ENCODE results near the gene MUC4. TPM values are rescaled to one million over a fixed set of nuclear protein-coding genes. Genes with fewer than 3 reads are reported as not detected.

MUC4 gene
- total RNA-seq, 1 experiment from 2014 or later: not detected

GRCh38 chr3:195762611-195763010 is 49.1 kb downstream of the MUC4 start:
- TF ChIP-seq EZH2 (IDR thresholded peaks at IDR 0.05; ENCODE audit: low read length, unreplicated experiment): no peak
- no peak for TF ChIP-seq EZH2phosphoT487 (IDR thresholded peaks at IDR 0.05; ENCODE audit: borderline replicate concordance, low read length)
- TF ChIP-seq, protein P1, sequence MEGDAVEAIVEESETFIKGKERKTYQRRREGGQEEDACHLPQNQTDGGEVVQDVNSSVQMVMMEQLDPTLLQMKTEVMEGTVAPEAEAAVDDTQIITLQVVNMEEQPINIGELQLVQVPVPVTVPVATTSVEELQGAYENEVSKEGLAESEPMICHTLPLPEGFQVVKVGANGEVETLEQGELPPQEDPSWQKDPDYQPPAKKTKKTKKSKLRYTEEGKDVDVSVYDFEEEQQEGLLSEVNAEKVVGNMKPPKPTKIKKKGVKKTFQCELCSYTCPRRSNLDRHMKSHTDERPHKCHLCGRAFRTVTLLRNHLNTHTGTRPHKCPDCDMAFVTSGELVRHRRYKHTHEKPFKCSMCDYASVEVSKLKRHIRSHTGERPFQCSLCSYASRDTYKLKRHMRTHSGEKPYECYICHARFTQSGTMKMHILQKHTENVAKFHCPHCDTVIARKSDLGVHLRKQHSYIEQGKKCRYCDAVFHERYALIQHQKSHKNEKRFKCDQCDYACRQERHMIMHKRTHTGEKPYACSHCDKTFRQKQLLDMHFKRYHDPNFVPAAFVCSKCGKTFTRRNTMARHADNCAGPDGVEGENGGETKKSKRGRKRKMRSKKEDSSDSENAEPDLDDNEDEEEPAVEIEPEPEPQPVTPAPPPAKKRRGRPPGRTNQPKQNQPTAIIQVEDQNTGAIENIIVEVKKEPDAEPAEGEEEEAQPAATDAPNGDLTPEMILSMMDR (conservative IDR thresholded peaks at IDR 0.05; ENCODE audit: low read depth, low read length): no peak
- Histone ChIP-seq H4K20me1 (ENCODE audit: low read length) (no peaks in the 10 kb centered on the region), H3F3A (ENCODE audit: low read length, unreplicated experiment) (no peaks in the 10 kb centered on the region), H3K4me3 (ENCODE audit: low read length) (no peak overlapping the region), H3K27ac (ENCODE audit: low read length) (no peak overlapping the region), H3K36me3 (ENCODE audit: low read depth, low read length) (no peaks in the 10 kb centered on the region), H3K79me2 (ENCODE audit: low read length) (no peaks in the 10 kb centered on the region), H3K27me3 (ENCODE audit: low read length) (peaks cover 13% of the 10 kb centered on the region; the same call in 1 of the 2 replicates), H3K9me3 (ENCODE audit: low read length) (no peaks in the 10 kb centered on the region), H3K4me1 (ENCODE audit: insufficient read depth, low read length) (no peaks in the 10 kb centered on the region), H3K9ac (ENCODE audit: low read length) (no peak overlapping the region), H3K9me2 (replicated peaks; ENCODE audit: low read length) (no peaks in the 10 kb centered on the region), H2AFZ (ENCODE audit: low read length) (no peak overlapping the region), H3K4me2 (ENCODE audit: low read length) (no peak overlapping the region)
- CTCF ChIA-PET: no interaction called here
- intact Hi-C loops (cut with micrococcal nuclease): no loop called here
- BruUV-seq (replicated peaks): no TSS peak
- no peak for ATAC-seq
- POLR2A ChIA-PET (ENCODE audit: unreplicated experiment): no interaction called here
- DNase-seq: no peak

DNA sequence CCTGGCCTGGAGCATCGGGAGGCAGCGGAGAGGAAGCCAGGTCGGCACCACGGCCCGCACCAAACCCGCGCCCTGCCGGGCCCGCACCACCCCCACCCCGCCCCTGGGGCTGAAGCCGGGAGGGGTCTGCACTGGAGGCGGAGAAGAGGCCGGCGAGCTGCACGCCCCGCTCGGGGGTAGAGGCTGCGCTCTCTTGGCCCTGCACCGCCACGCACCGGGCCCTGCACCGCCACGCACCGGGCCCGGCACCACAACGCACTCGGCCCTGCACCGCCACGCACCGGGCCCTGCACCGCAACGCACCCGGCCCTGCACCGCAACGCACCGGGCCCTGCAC is 49.5 kb downstream of the MUC4 start:
- Histone ChIP-seq H3K27ac (ENCODE audit: low read length) (no peak overlapping the region), H3F3A (ENCODE audit: low read length, unreplicated experiment) (no peaks in the 10 kb centered on the region), H3K27me3 (ENCODE audit: low read length) (peaks cover 14% of the 10 kb centered on the region; the same call in 1 of the 2 replicates), H3K4me1 (ENCODE audit: insufficient read depth, low read length) (no peaks in the 10 kb centered on the region), H3K4me2 (ENCODE audit: low read length) (no peak overlapping the region), H3K9me2 (replicated peaks; ENCODE audit: low read length) (no peaks in the 10 kb centered on the region), H4K20me1 (ENCODE audit: low read length) (no peaks in the 10 kb centered on the region), H3K79me2 (ENCODE audit: low read length) (no peaks in the 10 kb centered on the region), H3K9ac (ENCODE audit: low read length) (no peak overlapping the region), H3K9me3 (ENCODE audit: low read length) (no peaks in the 10 kb centered on the region), H3K4me3 (ENCODE audit: low read length) (no peak overlapping the region), H3K36me3 (ENCODE audit: low read depth, low read length) (no peaks in the 10 kb centered on the region), H2AFZ (ENCODE audit: low read length) (no peak overlapping the region)
- intact Hi-C loops (cut with micrococcal nuclease): no loop called here
- ChIA-PET POLR2A (ENCODE audit: unreplicated experiment) (no interaction called here), CTCF (no interaction called here)
- BruUV-seq (replicated peaks): no TSS peak
- ATAC-seq: no peak
- DNase-seq: no peak
- TF ChIP-seq, protein P1 (conservative IDR thresholded peaks at IDR 0.05; ENCODE audit: low read depth, low read length): no peak
- no peak for TF ChIP-seq EZH2phosphoT487 (IDR thresholded peaks at IDR 0.05; ENCODE audit: borderline replicate concordance, low read length)
- TF ChIP-seq EZH2 (IDR thresholded peaks at IDR 0.05; ENCODE audit: low read length, unreplicated experiment): no peak

GRCh38 chr3:195761567-195762248 is 50.0 kb downstream of the MUC4 start:
- ChIA-PET POLR2A (ENCODE audit: unreplicated experiment) (no interaction called here), CTCF (no interaction called here)
- H3K27me3 ChIP-seq (ENCODE audit: low read length): peaks cover 14% of the 10 kb centered on the region; the same call in 1 of the 2 replicates
- no peaks in the 10 kb centered on the region for H3K9me2 ChIP-seq (replicated peaks; ENCODE audit: low read length)
- H3K36me3 ChIP-seq (ENCODE audit: low read depth, low read length): no peaks in the 10 kb centered on the region
- no peak overlapping the region for H3K9ac ChIP-seq (ENCODE audit: low read length)
- H3K79me2 ChIP-seq (ENCODE audit: low read length): no peaks in the 10 kb centered on the region
- H3F3A ChIP-seq (ENCODE audit: low read length, unreplicated experiment): no peaks in the 10 kb centered on the region
- no peak for DNase-seq
- H2AFZ ChIP-seq (ENCODE audit: low read length): no peak overlapping the region
- no peaks in the 10 kb centered on the region for H3K9me3 ChIP-seq (ENCODE audit: low read length)
- ATAC-seq: no peak
- H4K20me1 ChIP-seq (ENCODE audit: low read length): no peaks in the 10 kb centered on the region
- no peak for TF ChIP-seq EZH2 (IDR thresholded peaks at IDR 0.05; ENCODE audit: low read length, unreplicated experiment)
- TF ChIP-seq EZH2phosphoT487 (IDR thresholded peaks at IDR 0.05; ENCODE audit: borderline replicate concordance, low read length): no peak
- TF ChIP-seq, protein P1 (conservative IDR thresholded peaks at IDR 0.05; ENCODE audit: low read depth, low read length): no peak
- intact Hi-C loops (cut with micrococcal nuclease): no loop called here
- no peaks in the 10 kb centered on the region for H3K4me1 ChIP-seq (ENCODE audit: insufficient read depth, low read length)
- no TSS peak for BruUV-seq (replicated peaks)
- no peak overlapping the region for H3K27ac ChIP-seq (ENCODE audit: low read length)
- H3K4me2 ChIP-seq (ENCODE audit: low read length): no peak overlapping the region
- no peak overlapping the region for H3K4me3 ChIP-seq (ENCODE audit: low read length)
